Measurements from ENCODE around the gene SLC66A2. TPM values are rescaled to one million over a fixed set of nuclear protein-coding genes. Genes with fewer than 3 reads are reported as not detected.

Gene SLC66A2
- total RNA-seq, 4 donors from 2014 or later, result 69.4 to 176 (median 103) TPM

GRCh38 chr18:79927607-79928562 lies 23.6 kb downstream of the SLC66A2 start:
- TF ChIP-seq CTCF (IDR thresholded peaks at IDR 0.05), result no peak
- DNase-seq (ENCODE audit: low spot score) (peak; percentile 6), ATAC-seq (ENCODE audit: low FRiP score) (no peak)

- ATAC-seq (ENCODE audit: low FRiP score), result no peak
- no peak for TF ChIP-seq CTCF (IDR thresholded peaks at IDR 0.05)
- peak; percentile 14 for DNase-seq (ENCODE audit: low spot score)
These were observed 24.5 kb downstream of the SLC66A2 start for GRCh38 chr18:79926715-79927606.

- ATAC-seq (ENCODE audit: low FRiP score) (no peak), DNase-seq (ENCODE audit: low spot score) (peak; percentile 5)
- no peak for TF ChIP-seq CTCF (IDR thresholded peaks at IDR 0.05)
These were observed 25.1 kb downstream of the SLC66A2 start for GRCh38 chr18:79926306-79926705.

- peak; percentile 44 for ATAC-seq (ENCODE audit: low FRiP score)
- DNase-seq (ENCODE audit: low spot score), result peak; percentile 16
- TF ChIP-seq CTCF (IDR thresholded peaks at IDR 0.05), result no peak
These were observed 26.4 kb downstream of the SLC66A2 start for GRCh38 chr18:79924814-79925731.

- no peak for TF ChIP-seq CTCF (IDR thresholded peaks at IDR 0.05)
- DNase-seq (ENCODE audit: low spot score) (peak; percentile 6), ATAC-seq (ENCODE audit: low FRiP score) (no peak)
These were observed 27.4 kb downstream of the SLC66A2 start for GRCh38 chr18:79923896-79924585.

GRCh38 chr18:79922971-79923411 lies 28.5 kb downstream of the SLC66A2 start:
- DNase-seq (ENCODE audit: low spot score) (peak; percentile 2), ATAC-seq (ENCODE audit: low FRiP score) (no peak)
- TF ChIP-seq CTCF (IDR thresholded peaks at IDR 0.05), result no peak

All from omental fat pad (tissue), 4 donors.